ENCODE measurements around the gene PHGDH.

The PHGDH gene

DNA sequence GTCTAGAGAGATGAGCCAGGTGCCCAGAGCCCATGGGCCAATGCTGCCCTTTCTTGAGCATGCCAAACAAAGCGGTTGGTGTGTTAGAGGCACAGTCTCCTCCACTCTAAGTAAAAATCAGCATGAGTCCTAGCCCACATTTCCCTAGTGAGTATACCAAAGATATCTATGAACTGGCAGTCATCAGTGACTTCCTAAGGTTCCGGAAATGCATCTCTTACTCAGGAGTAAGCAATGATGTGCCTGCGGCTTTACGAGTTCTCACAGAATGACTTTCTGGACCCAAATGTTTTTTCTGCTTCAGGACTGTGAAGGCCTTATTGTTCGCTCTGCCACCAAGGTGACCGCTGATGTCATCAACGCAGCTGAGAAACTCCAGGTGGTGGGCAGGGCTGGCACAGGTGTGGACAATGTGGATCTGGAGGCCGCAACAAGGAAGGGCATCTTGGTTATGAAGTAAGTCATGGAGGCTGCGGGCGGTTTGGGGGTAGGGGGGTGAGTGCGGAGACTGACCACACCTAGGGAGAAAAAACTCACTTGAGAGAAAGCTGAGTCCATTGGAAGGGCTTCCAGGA lies 9.2 kb downstream of the PHGDH start:
- no peak overlapping the region for H3K4me2 ChIP-seq (ENCODE audit: low read depth, low read length)
- no peak overlapping the region for H2AFZ ChIP-seq (ENCODE audit: low read length)
- no peaks in the 10 kb centered on the region for H3K4me1 ChIP-seq (ENCODE audit: low read length)
- peaks cover 45% of the 10 kb centered on the region for H3K79me2 ChIP-seq (ENCODE audit: low read length)
- H3K27ac ChIP-seq (ENCODE audit: low read length): no peak overlapping the region
- no peak for DNase-seq
- H3K9ac ChIP-seq (ENCODE audit: low read length): no peak overlapping the region
- H3K9me2 ChIP-seq (replicated peaks; ENCODE audit: insufficient read depth, low read length): no peaks in the 10 kb centered on the region
- no peaks in the 10 kb centered on the region for H4K20me1 ChIP-seq (ENCODE audit: insufficient read depth, low read length)
- TF ChIP-seq EZH2phosphoT487 (IDR thresholded peaks at IDR 0.05; ENCODE audit: low read length) (no peak), EZH2 (optimal IDR thresholded peaks at IDR 0.05; ENCODE audit: low read depth, low read length) (no peak)
- TF ChIP-seq, protein P1, sequence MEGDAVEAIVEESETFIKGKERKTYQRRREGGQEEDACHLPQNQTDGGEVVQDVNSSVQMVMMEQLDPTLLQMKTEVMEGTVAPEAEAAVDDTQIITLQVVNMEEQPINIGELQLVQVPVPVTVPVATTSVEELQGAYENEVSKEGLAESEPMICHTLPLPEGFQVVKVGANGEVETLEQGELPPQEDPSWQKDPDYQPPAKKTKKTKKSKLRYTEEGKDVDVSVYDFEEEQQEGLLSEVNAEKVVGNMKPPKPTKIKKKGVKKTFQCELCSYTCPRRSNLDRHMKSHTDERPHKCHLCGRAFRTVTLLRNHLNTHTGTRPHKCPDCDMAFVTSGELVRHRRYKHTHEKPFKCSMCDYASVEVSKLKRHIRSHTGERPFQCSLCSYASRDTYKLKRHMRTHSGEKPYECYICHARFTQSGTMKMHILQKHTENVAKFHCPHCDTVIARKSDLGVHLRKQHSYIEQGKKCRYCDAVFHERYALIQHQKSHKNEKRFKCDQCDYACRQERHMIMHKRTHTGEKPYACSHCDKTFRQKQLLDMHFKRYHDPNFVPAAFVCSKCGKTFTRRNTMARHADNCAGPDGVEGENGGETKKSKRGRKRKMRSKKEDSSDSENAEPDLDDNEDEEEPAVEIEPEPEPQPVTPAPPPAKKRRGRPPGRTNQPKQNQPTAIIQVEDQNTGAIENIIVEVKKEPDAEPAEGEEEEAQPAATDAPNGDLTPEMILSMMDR (IDR thresholded peaks at IDR 0.05; ENCODE audit: low read length): no peak
- H3K9me3 ChIP-seq (replicated peaks; ENCODE audit: insufficient read depth, low read length): no peaks in the 10 kb centered on the region
- H3F3A ChIP-seq (ENCODE audit: insufficient read depth, low read length): no peaks in the 10 kb centered on the region
- H3K4me3 ChIP-seq (ENCODE audit: low read length): no peak overlapping the region
- H3K27me3 ChIP-seq (replicated peaks; ENCODE audit: insufficient read depth, low read length): no peaks in the 10 kb centered on the region
- no peaks in the 10 kb centered on the region for H3K36me3 ChIP-seq (replicated peaks; ENCODE audit: insufficient read depth, low read length)

GRCh38 chr1:119721896-119722295 lies 10.2 kb downstream of the PHGDH start:
- no peaks in the 10 kb centered on the region for H4K20me1 ChIP-seq (ENCODE audit: insufficient read depth, low read length)
- H3K4me1 ChIP-seq (ENCODE audit: low read length): no peaks in the 10 kb centered on the region
- H2AFZ ChIP-seq (ENCODE audit: low read length): no peak overlapping the region
- H3K27me3 ChIP-seq (replicated peaks; ENCODE audit: insufficient read depth, low read length): no peaks in the 10 kb centered on the region
- peaks cover 37% of the 10 kb centered on the region for H3K79me2 ChIP-seq (ENCODE audit: low read length)
- no peak overlapping the region for H3K27ac ChIP-seq (ENCODE audit: low read length)
- no peaks in the 10 kb centered on the region for H3K9me2 ChIP-seq (replicated peaks; ENCODE audit: insufficient read depth, low read length)
- no peak overlapping the region for H3K9ac ChIP-seq (ENCODE audit: low read length)
- no peaks in the 10 kb centered on the region for H3K9me3 ChIP-seq (replicated peaks; ENCODE audit: insufficient read depth, low read length)
- H3K36me3 ChIP-seq (replicated peaks; ENCODE audit: insufficient read depth, low read length): no peaks in the 10 kb centered on the region
- TF ChIP-seq, protein P1 (IDR thresholded peaks at IDR 0.05; ENCODE audit: low read length): no peak
- TF ChIP-seq EZH2phosphoT487 (IDR thresholded peaks at IDR 0.05; ENCODE audit: low read length): no peak
- no peak for TF ChIP-seq EZH2 (optimal IDR thresholded peaks at IDR 0.05; ENCODE audit: low read depth, low read length)
- DNase-seq: no peak
- H3K4me2 ChIP-seq (ENCODE audit: low read depth, low read length): no peak overlapping the region
- no peak overlapping the region for H3K4me3 ChIP-seq (ENCODE audit: low read length)
- H3F3A ChIP-seq (ENCODE audit: insufficient read depth, low read length): no peaks in the 10 kb centered on the region

DNA sequence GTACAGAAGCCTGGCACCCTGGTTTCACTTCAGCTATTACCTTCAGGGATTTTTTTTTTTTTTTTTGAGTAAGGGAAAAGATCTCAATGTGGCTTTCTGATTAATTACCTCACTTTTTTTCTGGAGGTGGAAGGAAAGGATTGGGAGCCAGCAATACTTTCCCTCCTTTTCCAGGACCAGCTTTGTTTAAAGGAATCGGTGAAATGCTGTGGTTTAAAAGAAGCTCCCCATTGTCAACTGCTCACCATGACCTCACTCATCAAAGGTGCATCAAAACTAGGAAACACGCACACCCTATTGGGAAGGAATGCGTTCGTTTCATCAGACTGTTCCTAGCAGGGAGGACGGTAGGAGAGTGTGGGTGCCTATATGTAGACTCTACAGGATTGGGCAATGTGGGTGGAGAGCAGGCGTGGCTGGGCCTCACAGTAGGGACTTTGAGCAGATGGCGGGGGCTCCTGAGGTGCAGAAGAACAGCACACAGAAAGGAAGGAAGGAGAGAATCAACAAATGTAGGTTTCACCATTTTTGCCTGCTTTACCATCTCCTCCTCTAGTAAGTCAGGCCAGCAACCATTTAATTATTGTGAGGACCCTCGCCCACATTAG lies 13.0 kb downstream of the PHGDH start:
- peaks cover 13% of the 10 kb centered on the region for H3K79me2 ChIP-seq (ENCODE audit: low read length)
- no peaks in the 10 kb centered on the region for H4K20me1 ChIP-seq (ENCODE audit: insufficient read depth, low read length)
- DNase-seq: no peak
- no peak overlapping the region for H2AFZ ChIP-seq (ENCODE audit: low read length)
- no peaks in the 10 kb centered on the region for H3K4me1 ChIP-seq (ENCODE audit: low read length)
- no peak overlapping the region for H3K4me3 ChIP-seq (ENCODE audit: low read length)
- H3K9me3 ChIP-seq (replicated peaks; ENCODE audit: insufficient read depth, low read length): no peaks in the 10 kb centered on the region
- no peaks in the 10 kb centered on the region for H3K36me3 ChIP-seq (replicated peaks; ENCODE audit: insufficient read depth, low read length)
- H3K27me3 ChIP-seq (replicated peaks; ENCODE audit: insufficient read depth, low read length): no peaks in the 10 kb centered on the region
- no peak for TF ChIP-seq EZH2phosphoT487 (IDR thresholded peaks at IDR 0.05; ENCODE audit: low read length)
- TF ChIP-seq, protein P1 (IDR thresholded peaks at IDR 0.05; ENCODE audit: low read length): no peak
- TF ChIP-seq EZH2 (optimal IDR thresholded peaks at IDR 0.05; ENCODE audit: low read depth, low read length): no peak
- H3F3A ChIP-seq (ENCODE audit: insufficient read depth, low read length): no peaks in the 10 kb centered on the region
- no peak overlapping the region for H3K4me2 ChIP-seq (ENCODE audit: low read depth, low read length)
- H3K9ac ChIP-seq (ENCODE audit: low read length): no peak overlapping the region
- no peak overlapping the region for H3K27ac ChIP-seq (ENCODE audit: low read length)
- no peaks in the 10 kb centered on the region for H3K9me2 ChIP-seq (replicated peaks; ENCODE audit: insufficient read depth, low read length)

Measured in MM.1S (cell line).